HepG2 (cell line): ENCODE measurements around the gene ATG13.

Source experiments
- CSRNP2 ChIP-seq: sonication (generic); formaldehyde crosslinking; conservative IDR thresholded peaks from 2 replicates; pipeline ENCODE4 v1.8.0; 2022; ENCODE audit warnings: low read depth, missing genetic modification reagents
- CTCF ChIP-seq: sonication (generic); formaldehyde crosslinking; IDR thresholded peaks from 2 replicates; pipeline ENCODE4 v1.5.0; 2020; ENCODE audit warnings: mild to moderate bottlenecking, missing genetic modification reagents, moderate library complexity
- EP300 ChIP-seq, 3 experiments: sonication (generic) in 1 of 3; formaldehyde crosslinking in 1 of 3; IDR thresholded peaks; 2 replicates each; pipeline versions ENCODE4 v1.5.1 to v1.6.1; 2011 to 2020; ENCODE audit warnings: low read depth in 2 of 3, low read length in 2 of 3, borderline replicate concordance in 1 of 3, improper control_type of control experiment in 1 of 3, mild to moderate bottlenecking in 1 of 3, missing genetic modification reagents in 1 of 3, moderate library complexity in 1 of 3
- ISL2 ChIP-seq: sonication (generic); formaldehyde crosslinking; IDR thresholded peaks from 2 replicates; pipeline ENCODE4 v1.5.0; 2020; ENCODE audit warnings: missing genetic modification reagents
- JUND ChIP-seq: sonication (generic); formaldehyde crosslinking; IDR thresholded peaks from 2 replicates; pipeline ENCODE4 v1.8.0; 2022; ENCODE audit warnings: mild to moderate bottlenecking, missing genetic modification reagents
- MLX ChIP-seq: IDR thresholded peaks from 2 replicates; pipeline ENCODE4 v1.6.1; 2016
- PCBP2 ChIP-seq: fragments of 200-400 bp; formaldehyde crosslinking; optimal IDR thresholded peaks from 2 replicates; pipeline ENCODE3; 2018; ENCODE audit warnings: low read length, low read depth; ENCODE audit not compliant: poor library complexity, severe bottlenecking
- ZBTB2 ChIP-seq: sonication (generic); formaldehyde crosslinking; IDR thresholded peaks from 2 replicates; pipeline ENCODE4 v1.8.0; 2022; ENCODE audit warnings: low read depth, missing genetic modification reagents
- ZFX ChIP-seq: sonication (generic); formaldehyde crosslinking; IDR thresholded peaks from 2 replicates; pipeline ENCODE4 v1.4.0; 2020; ENCODE audit warnings: mild to moderate bottlenecking, low read depth, missing genetic modification reagents, moderate library complexity
- ZKSCAN5 ChIP-seq: sonication (generic); formaldehyde crosslinking; IDR thresholded peaks from 2 replicates; pipeline ENCODE4 v1.5.1; 2020; ENCODE audit warnings: mild to moderate bottlenecking, missing genetic modification reagents
- ZNF335 ChIP-seq: sonication (generic); formaldehyde crosslinking; IDR thresholded peaks from 2 replicates; pipeline ENCODE4 v1.4.0; 2020; ENCODE audit warnings: missing genetic modification reagents

- no peak for TF ChIP-seq CSRNP2 (CRISPR knock-in tag)
- TF ChIP-seq ISL2 (CRISPR knock-in tag): no peak
- no peak for TF ChIP-seq ZBTB2 (CRISPR knock-in tag)
- no peak for TF ChIP-seq CTCF (CRISPR knock-in tag)
- TF ChIP-seq JUND (CRISPR knock-in tag): no peak
- no peak for TF ChIP-seq PCBP2
- no peak for TF ChIP-seq ZKSCAN5
- TF ChIP-seq ZFX (CRISPR knock-in tag): no peak
- no peak for TF ChIP-seq EP300 (IDR thresholded peaks at IDR 0.05; ENCODE audit: low read depth in 2 of 2, low read length in 2 of 2)
- TF ChIP-seq EP300 (CRISPR knock-in tag; IDR thresholded peaks at IDR 0.05; ENCODE audit: borderline replicate concordance): no peak
- no peak for TF ChIP-seq ZNF335 (CRISPR knock-in tag)
- no peak for TF ChIP-seq MLX (CRISPR knock-in tag)
These were observed 18.3 kb downstream of the ATG13 start for GRCh38 chr11:46635557-46636139.
